Upper lobe of left lung (tissue), 6 donors: ENCODE data around the gene TLR9. TPM values are rescaled to one million over a fixed set of nuclear protein-coding genes. Genes with fewer than 3 reads are reported as not detected.
A peak's percentile ranks its signal among the peaks of the same experiment; 100 is the strongest.

Source experiments
- ATAC-seq, 2 donors: fragments of 200-7000 bp; cut with Tn5 transposase; one replicate each; pipeline ENCODE4 v1.9.1; 2022; ENCODE audit warnings: mild to moderate bottlenecking in 2 of 2, moderate library complexity in 2 of 2; ENCODE audit not compliant: low FRiP score in 2 of 2
- DNase-seq, 2 donors: peaks; one replicate each; pipeline ENCODE4 v3.0.0-alpha.2; 2019 to 2020
- H3K27ac ChIP-seq, 4 donors: fragments of 200-600 bp; sonication (generic); one replicate each; pipeline ENCODE4 v1.5.1; 2016 to 2019
- H3K27me3 ChIP-seq, 4 donors: fragments of 200-600 bp; sonication (generic); one replicate each; pipeline ENCODE4 v1.5.1; 2017 to 2019
- H3K36me3 ChIP-seq, 4 donors: fragments of 200-600 bp; sonication (generic); one replicate each; pipeline ENCODE4 v1.5.1; 2016 to 2019
- H3K4me1 ChIP-seq, 4 donors: fragments of 200-600 bp; sonication (generic); one replicate each; pipeline ENCODE4 v1.5.1; 2018 to 2019
- H3K4me3 ChIP-seq, 4 donors: fragments of 200-600 bp; sonication (generic); one replicate each; pipeline ENCODE4 v1.5.1; 2017 to 2019; ENCODE audit warnings: mild to moderate bottlenecking in 2 of 4, moderate library complexity in 1 of 4
- H3K9me3 ChIP-seq, 4 donors: fragments of 200-600 bp; sonication (generic); one replicate each; pipeline ENCODE4 v1.5.1; 2018 to 2019
- CTCF ChIP-seq, 6 experiments: fragments of 450-650 bp in 4 of 6; fragments of 200-600 bp in 2 of 6; sonication (generic) in 2 of 6; IDR thresholded peaks; one replicate each; pipeline ENCODE4 v1.5.1; 2016 to 2019; ENCODE audit warnings: antibody characterized with exemption in 6 of 6
- EP300 ChIP-seq, 4 donors: sonication (generic); formaldehyde crosslinking; IDR thresholded peaks; one replicate each; pipeline ENCODE4 v1.5.1; 2017; ENCODE audit warnings: antibody characterized with exemption in 4 of 4, control low read depth in 2 of 4
- POLR2A ChIP-seq, 4 donors: fragments of 450-650 bp; IDR thresholded peaks; one replicate each; pipeline ENCODE4 v1.5.1; 2016 to 2017; ENCODE audit warnings: antibody characterized with exemption in 4 of 4, mild to moderate bottlenecking in 2 of 4
- POLR2AphosphoS5 ChIP-seq, 2 donors: sonication (generic); formaldehyde crosslinking; IDR thresholded peaks; one replicate each; pipeline ENCODE4 v1.5.1; 2017; ENCODE audit warnings: antibody characterized with exemption in 2 of 2
- WGBS, 2 donors: methylation state at CpG; one replicate each; pipeline ENCODE4 v1.1.5; 2017 to 2018; 5-methylcytosine and 5-hydroxymethylcytosine counted together
- total RNA-seq, 6 donors: library from RNA; depleted of rRNA in 4 of 6; stranded (reverse); fragments of >200 nt in 4 of 6; gene quantifications; one replicate each; pipeline versions ENCODE4 v1.1.0 to v1.2.1, GENCODE V29; 2016 to 2021
- donor health status: DM: no; HTN: no; CAD: no; lungs with moderate emphysema.
- donor health status: DM: no; HTN: yes; CAD: no; lungs with severe emphysema.

Gene TLR9
- total RNA-seq, 6 donors from 2014 or later: 0.29 to 1.1 TPM; not detected in 4

GRCh38 chr3:52195823-52196331, 29.6 kb downstream of the TLR9 start:
- peak in 1 of 2 donors; percentile 35 for TF ChIP-seq POLR2AphosphoS5 (IDR thresholded peaks at IDR 0.05)
- no peak for TF ChIP-seq CTCF (IDR thresholded peaks at IDR 0.05)
- peak in 1 of 4 donors; percentile 39 for TF ChIP-seq POLR2A (IDR thresholded peaks at IDR 0.05)
- TF ChIP-seq EP300 (IDR thresholded peaks at IDR 0.05): peak in 1 of 4 donors; percentile 65
- H3K27me3 ChIP-seq: no peaks in the 10 kb centered on the region
- no peaks in the 10 kb centered on the region for H3K9me3 ChIP-seq
- H3K4me1 ChIP-seq: peaks cover 58 to 74% (median 66%) of the 10 kb centered on the region in 4 donors
- no peak overlapping the region for H3K4me3 ChIP-seq
- H3K36me3 ChIP-seq: peaks cover 0 to 7% (median 0%) of the 10 kb centered on the region in 4 donors
- ATAC-seq: peak; percentile 34 to 59
- DNase-seq: peak in 1 of 2 donors; percentile 90
- peak overlapping the region; percentile 89 to 98 (median 93) for H3K27ac ChIP-seq
- WGBS, 2 donors: 39 to 50% methylated on average over 10 of the region's 10 CpGs

GRCh38 chr3:52195291-52195597, 30.2 kb downstream of the TLR9 start:
- ATAC-seq: no peak
- Histone ChIP-seq H3K27me3 (no peaks in the 10 kb centered on the region), H3K4me1 (peaks cover 61 to 74% (median 67%) of the 10 kb centered on the region in 4 donors), H3K36me3 (peaks cover 0 to 7% (median 0%) of the 10 kb centered on the region in 4 donors), H3K9me3 (no peaks in the 10 kb centered on the region), H3K4me3 (no peak overlapping the region), H3K27ac (peak overlapping the region; percentile 89 to 98 (median 93))
- 83 to 88% methylated on average over 3 of the region's 3 CpGs for WGBS, 2 donors
- DNase-seq: no peak
- TF ChIP-seq POLR2AphosphoS5 (IDR thresholded peaks at IDR 0.05) (no peak), EP300 (IDR thresholded peaks at IDR 0.05) (no peak), CTCF (IDR thresholded peaks at IDR 0.05) (no peak), POLR2A (IDR thresholded peaks at IDR 0.05) (no peak)

GRCh38 chr3:52194485-52195290, 30.8 kb downstream of the TLR9 start:
- no peak overlapping the region for H3K4me3 ChIP-seq
- H3K27ac ChIP-seq: peak overlapping the region in 3 of 4 donors; percentile 92 to 98 (median 94)
- WGBS, 2 donors: 53 to 58% methylated on average over 12 to 14 of the region's 14 CpGs
- H3K9me3 ChIP-seq: no peaks in the 10 kb centered on the region
- peaks cover 0 to 4% (median 0%) of the 10 kb centered on the region in 4 donors for H3K36me3 ChIP-seq
- no peaks in the 10 kb centered on the region for H3K27me3 ChIP-seq
- H3K4me1 ChIP-seq: peaks cover 61 to 72% (median 68%) of the 10 kb centered on the region in 4 donors
- TF ChIP-seq CTCF (IDR thresholded peaks at IDR 0.05): no peak
- TF ChIP-seq POLR2AphosphoS5 (IDR thresholded peaks at IDR 0.05): peak in 1 of 2 donors; percentile 33
- peak in 1 of 4 donors; percentile 18 for TF ChIP-seq EP300 (IDR thresholded peaks at IDR 0.05)
- TF ChIP-seq POLR2A (IDR thresholded peaks at IDR 0.05): no peak
- DNase-seq (peak; percentile 71 to 93), ATAC-seq (peak in 1 of 2 donors; percentile 28)

- H3K4me3 ChIP-seq: no peak overlapping the region
- no peak for TF ChIP-seq CTCF (IDR thresholded peaks at IDR 0.05)
- no peak for TF ChIP-seq EP300 (IDR thresholded peaks at IDR 0.05)
- no peak for TF ChIP-seq POLR2AphosphoS5 (IDR thresholded peaks at IDR 0.05)
- TF ChIP-seq POLR2A (IDR thresholded peaks at IDR 0.05): no peak
- peaks cover 53 to 63% (median 59%) of the 10 kb centered on the region in 4 donors for H3K4me1 ChIP-seq
- H3K27ac ChIP-seq: no peak overlapping the region
- ATAC-seq (no peak), DNase-seq (peak in 1 of 2 donors; percentile 47)
- H3K27me3 ChIP-seq: no peaks in the 10 kb centered on the region
- WGBS, 2 donors: 84 to 96% methylated on average over 6 to 18 of the region's 18 CpGs
- H3K9me3 ChIP-seq: no peaks in the 10 kb centered on the region
- H3K36me3 ChIP-seq: no peaks in the 10 kb centered on the region
Observed at GRCh38 chr3:52193065-52193464, 32.4 kb downstream of the TLR9 start.
